AML-193 (cell line): ENCODE measurements around the gene MBOAT2.

Source experiments
- DNase-seq, 2 experiments: peaks; one replicate each; lab custom pipeline; 2025; lab: John Stamatoyannopoulos, UW

Gene MBOAT2

DNA sequence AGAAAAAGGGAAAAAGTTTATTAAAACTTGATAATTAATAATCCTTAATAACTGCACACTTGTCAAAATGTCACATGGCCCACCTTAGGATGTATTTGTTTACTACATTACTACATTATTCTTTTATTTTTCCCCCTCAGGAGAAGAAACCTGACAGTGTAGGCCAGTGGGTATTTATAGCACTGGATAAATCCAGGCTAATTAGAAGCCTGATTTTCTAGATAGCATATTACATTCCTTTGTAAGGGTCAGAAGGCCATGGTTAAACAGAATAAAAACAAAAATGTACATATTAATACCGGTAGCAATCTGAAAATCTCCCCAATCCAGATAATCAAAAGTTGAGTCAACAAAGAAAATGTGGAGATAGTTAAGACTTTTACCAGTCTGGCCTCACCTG, 144.6 kb downstream of the MBOAT2 start:
- no peak for DNase-seq

DNA sequence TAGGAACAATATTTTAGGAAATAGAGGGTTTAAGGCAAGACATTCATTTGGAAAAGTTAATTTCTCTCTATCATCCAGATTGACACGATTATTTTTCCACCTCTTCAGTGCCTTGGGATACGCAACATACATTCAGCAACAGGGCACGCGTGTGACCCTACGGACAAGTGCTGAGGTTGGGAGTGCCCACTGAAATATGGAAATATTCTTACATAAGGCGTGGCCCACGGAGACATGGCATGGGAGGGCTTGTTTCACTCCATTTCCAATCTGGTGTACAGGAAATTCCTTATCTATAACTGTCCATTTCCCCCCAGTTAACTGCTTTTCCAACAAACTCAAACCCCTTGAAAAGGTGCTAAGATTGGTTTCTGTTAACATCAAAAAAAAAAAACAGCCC, 145.2 kb downstream of the MBOAT2 start:
- no peak for DNase-seq

GRCh38 chr2:8857709-8858108, 145.8 kb downstream of the MBOAT2 start:
- no peak for DNase-seq

DNA sequence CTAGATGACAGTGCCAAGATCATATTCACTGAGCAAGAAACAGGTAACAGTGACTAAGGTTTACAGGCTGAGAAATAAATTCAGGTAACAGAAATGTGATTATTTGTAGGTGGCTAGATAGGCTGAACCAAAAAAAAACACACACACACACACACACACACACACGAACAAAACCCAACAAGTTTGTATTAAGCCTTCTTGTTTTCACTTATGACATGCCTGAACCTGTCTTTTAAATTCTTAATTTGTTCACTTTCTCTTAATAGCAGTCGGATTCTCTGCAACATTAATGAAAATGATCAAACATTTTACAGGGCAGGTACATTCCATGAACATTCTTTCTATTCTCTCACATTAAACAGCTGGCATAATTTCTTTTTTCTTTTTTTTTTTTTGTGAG, 147.3 kb downstream of the MBOAT2 start:
- DNase-seq, result no peak

DNA sequence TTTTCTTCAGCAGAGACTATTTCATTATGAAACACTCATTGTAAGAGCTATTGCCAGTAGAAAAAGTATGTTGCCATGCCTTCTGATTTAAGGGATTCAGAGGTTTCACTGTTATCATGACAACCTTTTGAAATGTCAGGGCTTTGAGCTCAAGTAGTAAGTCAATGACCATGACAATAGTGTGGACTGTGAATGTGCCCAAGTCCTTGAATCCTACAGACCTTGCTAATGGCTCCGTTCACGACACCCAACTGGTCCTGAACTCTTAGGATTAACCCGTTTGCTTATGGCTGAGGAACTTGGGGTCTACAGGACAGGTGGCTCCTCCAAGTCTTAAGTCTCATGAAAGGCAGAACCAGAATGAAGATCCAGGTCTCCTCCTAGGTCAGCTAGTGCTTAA, 148.5 kb downstream of the MBOAT2 start:
- DNase-seq, result no peak

- DNase-seq, result no peak
Observed at GRCh38 chr2:8853426-8853825, 150.1 kb downstream of the MBOAT2 start.

- no peak for DNase-seq
Observed at GRCh38 chr2:8851811-8852560, 151.5 kb downstream of the MBOAT2 start.

DNA sequence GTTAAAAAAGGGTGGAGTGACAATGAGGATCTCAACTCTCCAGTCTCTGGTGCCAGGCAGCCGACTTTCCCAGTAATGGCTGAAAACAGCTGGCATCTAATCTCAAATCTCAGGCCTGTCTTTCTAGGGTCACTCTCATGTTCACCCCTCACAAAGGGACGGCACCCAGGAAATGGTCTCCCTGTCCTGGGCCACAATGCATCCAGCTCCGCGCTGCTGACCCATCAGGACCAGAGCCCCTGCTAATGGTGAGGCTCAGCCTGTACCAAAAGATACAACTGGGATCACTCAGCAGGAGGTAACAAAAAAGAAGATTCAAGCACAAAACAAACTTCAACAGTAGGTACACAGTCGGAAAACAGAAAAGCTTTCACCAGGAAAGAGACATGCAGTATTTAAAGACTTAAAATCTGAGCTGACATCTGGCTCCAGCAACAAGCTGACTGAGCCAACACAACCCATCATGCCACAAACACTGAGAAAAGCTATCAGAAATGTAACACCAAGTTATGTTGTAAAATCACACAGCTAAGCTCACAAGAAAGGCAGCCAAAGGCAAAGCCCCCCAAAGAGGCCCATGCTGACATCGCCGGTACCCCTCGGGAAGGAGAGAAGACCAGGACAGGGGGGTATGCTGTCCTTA, 152.5 kb downstream of the MBOAT2 start:
- DNase-seq, result no peak

DNA sequence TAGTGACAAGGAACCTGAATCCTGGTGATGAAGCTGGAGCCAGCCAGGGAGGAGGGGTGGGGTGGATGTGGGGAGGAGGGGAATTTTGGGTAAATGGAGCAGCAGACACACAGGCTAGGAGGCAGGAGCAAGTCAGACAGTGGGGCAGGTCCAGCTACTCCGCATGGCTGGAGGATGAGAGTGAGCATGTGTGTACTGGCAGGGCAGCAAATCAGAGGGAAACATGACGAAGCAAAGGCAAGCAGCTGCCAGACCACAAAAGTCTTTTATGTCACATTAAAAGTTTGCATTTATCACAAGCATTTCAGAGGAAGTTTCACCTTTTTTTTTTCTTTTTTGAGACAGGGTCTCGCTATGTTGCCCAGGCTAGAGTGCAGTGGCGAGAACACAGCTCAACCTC, 154.2 kb downstream of the MBOAT2 start:
- DNase-seq, result no peak

DNA sequence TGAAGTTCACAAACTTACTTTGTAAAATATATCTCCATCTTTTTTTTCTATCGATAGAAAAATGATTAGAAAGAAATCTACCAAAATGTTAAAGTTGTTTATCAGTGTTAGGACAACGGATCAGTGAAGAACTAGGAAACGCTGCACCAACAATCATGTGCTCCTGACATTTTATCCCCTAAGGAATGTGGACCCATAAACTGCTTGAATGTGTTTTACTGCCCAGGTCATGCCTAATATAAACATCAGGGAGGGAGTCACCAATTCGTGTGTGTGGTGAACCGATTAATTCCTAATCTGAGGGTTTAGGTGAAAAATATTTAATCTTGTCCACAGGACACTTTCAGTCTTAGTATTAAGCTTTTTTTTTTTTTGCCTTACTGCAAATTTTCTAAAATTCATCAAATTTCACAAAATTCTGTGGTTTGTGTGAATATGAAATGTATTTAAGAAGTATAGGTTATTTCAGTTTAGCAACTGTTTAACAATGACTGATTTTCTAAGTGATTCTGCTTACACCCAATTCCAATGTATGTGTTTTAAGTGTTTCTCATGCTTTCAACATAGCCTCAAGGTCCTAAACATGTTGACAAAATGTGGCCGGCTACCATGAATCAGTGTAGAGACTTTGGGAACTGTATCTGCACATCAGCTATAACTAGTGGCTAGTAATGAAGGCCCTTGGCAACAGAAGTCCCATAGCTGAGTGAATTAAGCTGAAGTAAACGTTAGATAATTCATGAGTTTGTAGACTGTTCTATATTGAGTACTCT, 155.0 kb downstream of the MBOAT2 start:
- DNase-seq, result no peak

DNA sequence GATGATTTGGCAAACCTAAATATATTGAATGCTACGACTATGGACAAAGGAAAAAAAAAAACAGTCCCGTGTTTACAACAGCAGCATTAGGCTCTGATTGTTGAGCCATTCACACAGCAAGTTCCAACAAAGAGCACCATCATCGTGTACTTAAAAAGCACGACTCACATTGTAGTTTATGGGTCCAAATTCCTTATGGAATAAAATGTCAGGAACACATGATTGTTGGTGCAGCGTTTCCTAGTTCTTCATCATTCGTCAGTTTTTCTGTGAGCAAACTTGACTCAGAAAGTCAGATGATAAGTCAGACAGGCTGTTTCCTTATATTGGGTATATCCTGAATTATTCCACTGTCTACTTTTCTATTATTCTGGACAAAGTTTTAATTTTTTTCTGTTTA, 156.1 kb downstream of the MBOAT2 start:
- DNase-seq, result no peak

GRCh38 chr2:8841932-8842331, 161.6 kb downstream of the MBOAT2 start:
- no peak for DNase-seq

DNA sequence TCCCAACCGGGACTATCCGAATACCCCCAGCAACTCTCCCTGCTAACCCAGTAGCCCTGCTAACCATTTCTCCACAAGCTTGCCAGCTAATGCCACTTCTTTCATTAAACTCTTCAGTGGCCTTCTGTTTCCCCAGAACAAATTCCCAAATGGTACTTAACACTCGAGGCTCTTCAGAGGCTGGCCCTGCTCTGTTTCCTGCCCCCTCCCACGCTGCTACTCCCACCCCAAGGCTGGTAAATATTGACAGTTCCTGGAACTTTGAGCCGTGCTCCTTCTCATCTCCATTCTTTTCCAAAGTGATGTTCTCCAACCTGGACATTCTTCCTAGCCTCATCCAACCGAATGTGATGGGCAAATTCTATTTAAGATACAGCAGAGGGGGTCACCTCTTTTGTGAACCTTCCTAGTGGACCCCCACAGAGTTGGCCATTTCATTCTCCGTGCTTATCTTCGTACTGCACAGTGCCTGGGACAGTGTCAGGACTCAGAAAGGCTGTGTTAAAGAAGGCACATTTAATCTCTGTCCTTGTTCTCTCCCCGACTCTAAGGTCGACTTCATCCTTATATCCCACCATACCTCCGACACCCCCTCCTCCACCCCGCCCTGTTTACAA, 162.9 kb downstream of the MBOAT2 start:
- DNase-seq, result no peak

DNA sequence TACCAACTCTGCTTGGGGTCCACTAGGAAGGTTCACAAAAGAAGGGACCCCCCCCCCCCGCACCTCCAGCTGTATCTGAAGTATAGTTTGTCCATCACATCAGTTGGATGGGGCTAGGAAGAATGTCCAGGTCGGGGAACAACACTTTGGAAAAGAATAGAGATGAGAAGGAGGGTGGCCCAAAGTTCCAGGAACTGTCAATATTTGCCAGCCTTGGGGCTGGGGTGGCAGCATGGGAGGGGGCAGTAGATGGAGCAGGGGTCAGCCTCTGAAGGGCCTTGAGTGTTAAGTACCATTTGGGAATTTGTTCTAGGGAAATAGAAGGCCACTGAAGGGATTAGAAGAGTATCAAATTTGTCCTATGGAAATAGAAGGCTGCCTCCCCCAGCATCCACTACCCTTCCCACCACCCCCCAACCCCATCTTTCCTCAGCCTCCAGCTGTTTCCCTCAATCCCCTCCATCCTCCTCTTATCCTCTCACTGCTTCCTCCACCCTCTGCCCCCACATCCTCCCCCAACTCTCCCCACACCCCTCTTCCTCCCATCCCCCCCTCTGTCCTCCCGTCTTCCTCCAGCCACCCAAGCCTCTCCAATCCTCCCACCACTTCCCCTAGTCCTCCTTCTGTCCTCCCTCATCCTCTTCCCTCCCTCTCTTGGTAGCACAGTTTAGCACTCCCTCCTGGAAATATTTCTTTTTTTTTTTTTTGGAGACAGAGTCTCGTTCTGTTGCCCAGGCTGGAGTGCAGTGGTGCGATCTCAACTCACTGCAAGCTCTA, 164.1 kb downstream of the MBOAT2 start:
- no peak for DNase-seq

GRCh38 chr2:8837795-8838140, 165.7 kb downstream of the MBOAT2 start:
- DNase-seq, result no peak

- peak; percentile 61 to 77 for DNase-seq
Observed at GRCh38 chr2:8836971-8837794, 166.3 kb downstream of the MBOAT2 start, which contains the start of gene KIDINS220. KIDINS220 (minus strand) TSS chr2:8837613; CDS start chr2:8827093, 10,520 bp downstream.

- DNase-seq, result no peak
Observed at GRCh38 chr2:8835279-8835678, 168.2 kb downstream of the MBOAT2 start.

GRCh38 chr2:8833853-8834252, 169.6 kb downstream of the MBOAT2 start:
- DNase-seq, result no peak

DNA sequence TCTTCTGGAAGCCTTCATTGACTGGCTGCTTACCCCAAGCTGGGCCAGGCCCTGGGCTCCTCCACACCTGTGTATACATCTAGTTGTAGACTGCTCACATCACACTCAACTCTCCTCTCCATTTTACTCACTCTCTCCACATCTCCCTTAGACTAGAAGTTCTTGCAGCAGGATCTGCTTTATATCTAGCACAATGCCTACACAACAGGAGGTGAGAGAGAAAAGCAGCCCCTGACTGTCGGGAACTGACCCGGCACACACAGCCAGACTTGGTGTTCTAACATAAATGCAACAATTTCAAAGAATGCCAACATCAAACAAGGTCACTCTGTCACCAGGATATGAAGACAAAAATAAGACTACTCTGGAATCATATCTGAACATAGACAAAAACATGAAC, 172.0 kb downstream of the MBOAT2 start:
- no peak for DNase-seq

GRCh38 chr2:8827729-8828128, 175.8 kb downstream of the MBOAT2 start:
- DNase-seq, result no peak

- DNase-seq, result peak; percentile 43 to 48
Observed at GRCh38 chr2:8822218-8822617, 181.3 kb downstream of the MBOAT2 start.
